Hair follicular keratinocyte (primary cell): Measurements from ENCODE around the gene BANP. TPM values are rescaled to one million over a fixed set of nuclear protein-coding genes. Genes with fewer than 3 reads are reported as not detected.

Experiments
- total RNA-seq: library from RNA; depleted of rRNA; stranded (reverse); fragments of >200 nt; gene quantifications from 2 replicates; pipeline ENCODE4 v1.2.3, GENCODE V29; 2015

The BANP gene
- 11.2 and 12.1 TPM in 2 replicates for total RNA-seq

DNA sequence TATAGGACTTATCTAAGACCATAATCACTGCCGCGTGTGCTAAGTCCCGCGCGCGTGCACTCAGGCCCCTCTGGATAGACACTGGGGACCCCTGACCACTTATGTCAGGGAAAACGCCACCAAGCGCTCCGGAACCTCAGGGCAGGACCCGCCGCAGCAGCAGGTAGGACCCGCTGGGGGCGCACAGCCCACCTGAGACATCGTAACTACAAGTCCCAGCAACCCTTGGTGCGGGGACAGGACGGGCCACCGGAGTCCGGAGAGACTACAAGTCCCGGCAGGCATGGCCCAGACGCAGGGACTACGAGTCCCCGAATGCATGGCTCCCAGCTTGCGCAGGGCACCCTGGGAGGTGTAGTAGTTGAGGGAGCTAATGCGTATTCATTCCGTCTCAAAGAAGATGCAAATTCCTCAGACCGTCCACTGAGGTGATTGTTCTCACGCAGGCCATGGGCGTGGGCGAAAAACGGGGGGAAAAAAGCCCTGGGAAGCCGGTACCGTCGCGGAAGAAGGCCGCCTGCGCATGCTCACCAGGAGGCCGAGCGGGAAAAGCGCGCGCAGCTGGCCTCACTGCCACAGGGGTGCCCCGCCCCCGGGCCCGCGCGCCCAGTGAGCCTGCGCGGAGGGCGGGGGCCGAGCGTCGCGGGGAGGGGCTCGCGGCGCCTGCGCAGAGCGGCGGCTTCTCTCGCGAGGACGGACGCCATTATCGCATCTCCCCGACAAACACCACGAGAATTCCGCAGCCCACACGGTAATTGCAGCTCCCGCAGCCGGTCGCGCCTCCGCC, at the start of gene BANP:
TSS of gene BANP (plus strand) at position 670 of the 787 bp plus-strand sequence. CDS start 23,682 bp downstream, outside the sequence.

DNA sequence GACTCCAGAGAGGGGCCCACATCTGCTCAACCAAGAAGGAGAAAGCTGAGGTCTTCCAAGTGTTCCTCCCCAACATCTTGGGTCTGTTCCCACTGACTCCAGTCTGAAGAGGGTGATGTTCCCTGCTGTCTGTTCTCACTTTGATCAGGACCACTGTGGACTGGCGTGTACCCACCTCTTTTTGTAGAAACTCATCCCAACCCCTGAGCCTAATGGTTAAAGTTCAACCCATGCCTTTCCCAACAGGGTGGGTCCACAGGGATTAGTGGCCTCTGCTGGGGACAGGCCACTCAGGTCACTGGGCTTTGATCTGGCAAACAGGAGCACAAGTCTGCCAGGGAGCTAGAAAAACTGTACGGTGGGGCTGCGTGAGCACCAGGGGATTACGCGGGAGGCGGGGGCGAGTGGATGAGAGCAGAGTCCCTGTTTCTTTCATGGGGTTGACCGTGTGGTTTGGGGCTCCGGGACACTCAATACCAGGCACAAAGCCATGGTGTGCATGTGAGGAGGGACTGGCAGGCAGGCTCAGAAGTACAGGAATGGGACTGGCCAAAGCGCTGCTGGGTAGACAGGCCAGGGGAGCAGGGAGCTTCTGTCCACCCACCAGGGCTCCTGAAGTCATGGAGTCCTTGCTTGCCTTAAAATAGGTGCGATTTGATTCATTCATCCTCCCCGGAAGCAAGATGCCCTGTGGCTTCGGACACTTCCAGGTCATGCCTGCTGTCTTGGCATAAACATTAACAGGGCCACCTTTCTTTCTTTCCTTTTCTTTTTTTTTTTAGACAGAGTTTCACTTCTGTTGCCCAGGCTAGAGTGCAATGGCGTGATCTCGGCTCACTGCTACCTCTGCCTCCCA, 14.6 kb upstream of the BANP start, which contains the start of gene CA5A:
TSS of gene CA5A (minus strand) at position 155 of the 856 bp plus-strand sequence. CDS start at position 76, 79 bp downstream.

Other genes starting within 250 kb of the BANP start
- 14.8 and 28.3 TPM in 2 replicates for gene KLHDC4, start 185.4 kb upstream of the BANP start, total RNA-seq
- gene SLC7A5, start 81.9 kb upstream of the BANP start, total RNA-seq = 873 and 981 TPM in 2 replicates
- gene CA5A, start 14.9 kb upstream of the BANP start, total RNA-seq = not detected in 2 replicates